Measurements from ENCODE around the gene RAP1GAP2.

RAP1GAP2 gene

GRCh38 chr17:2961446-2961845 is 165.2 kb downstream of the RAP1GAP2 start:
- Histone ChIP-seq H3K9ac (ENCODE audit: low read depth, low read length) (no peak overlapping the region), H3K4me1 (ENCODE audit: control insufficient read depth, insufficient read depth, low read length) (peaks cover 27% of the 10 kb centered on the region), H3K27ac (ENCODE audit: low read depth, low read length) (no peak overlapping the region), H3K36me3 (ENCODE audit: control insufficient read depth, insufficient read depth, low read length) (peaks cover 19% of the 10 kb centered on the region), H3K27me3 (ENCODE audit: control insufficient read depth, insufficient read depth, low read length) (no peaks in the 10 kb centered on the region), H3K9me3 (ENCODE audit: control insufficient read depth, insufficient read depth, low read length) (no peaks in the 10 kb centered on the region), H3K4me3 (ENCODE audit: low read depth, low read length) (no peak overlapping the region)

GRCh38 chr17:2962236-2962635 is 166.0 kb downstream of the RAP1GAP2 start:
- H3K36me3 ChIP-seq (ENCODE audit: control insufficient read depth, insufficient read depth, low read length) = peaks cover 20% of the 10 kb centered on the region
- H3K27me3 ChIP-seq (ENCODE audit: control insufficient read depth, insufficient read depth, low read length) = no peaks in the 10 kb centered on the region
- no peaks in the 10 kb centered on the region for H3K9me3 ChIP-seq (ENCODE audit: control insufficient read depth, insufficient read depth, low read length)
- no peak overlapping the region for H3K9ac ChIP-seq (ENCODE audit: low read depth, low read length)
- no peak overlapping the region for H3K27ac ChIP-seq (ENCODE audit: low read depth, low read length)
- no peak overlapping the region for H3K4me3 ChIP-seq (ENCODE audit: low read depth, low read length)
- peaks cover 25% of the 10 kb centered on the region for H3K4me1 ChIP-seq (ENCODE audit: control insufficient read depth, insufficient read depth, low read length)

DNA sequence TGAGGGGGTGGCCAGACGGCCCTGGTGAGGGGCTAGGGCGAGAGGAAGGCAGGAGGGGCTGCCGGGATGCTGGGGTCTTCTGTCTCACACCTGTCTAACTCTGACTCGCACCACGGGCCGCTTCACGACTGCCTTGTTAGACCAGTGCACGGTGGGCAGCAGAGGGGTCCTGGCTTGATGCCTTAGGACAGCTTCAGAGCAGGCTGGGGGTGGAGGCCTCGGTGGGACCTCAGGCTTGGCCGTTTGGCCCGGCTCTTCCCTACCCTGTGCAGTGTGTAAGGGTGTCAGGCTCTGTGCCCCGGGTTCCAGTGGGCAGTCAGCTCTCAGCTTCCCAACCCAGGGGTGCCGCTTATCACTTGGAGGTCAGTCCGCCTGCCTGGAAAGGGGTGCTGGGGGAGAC is 166.5 kb downstream of the RAP1GAP2 start:
- H3K9ac ChIP-seq (ENCODE audit: low read depth, low read length) = no peak overlapping the region

DNA sequence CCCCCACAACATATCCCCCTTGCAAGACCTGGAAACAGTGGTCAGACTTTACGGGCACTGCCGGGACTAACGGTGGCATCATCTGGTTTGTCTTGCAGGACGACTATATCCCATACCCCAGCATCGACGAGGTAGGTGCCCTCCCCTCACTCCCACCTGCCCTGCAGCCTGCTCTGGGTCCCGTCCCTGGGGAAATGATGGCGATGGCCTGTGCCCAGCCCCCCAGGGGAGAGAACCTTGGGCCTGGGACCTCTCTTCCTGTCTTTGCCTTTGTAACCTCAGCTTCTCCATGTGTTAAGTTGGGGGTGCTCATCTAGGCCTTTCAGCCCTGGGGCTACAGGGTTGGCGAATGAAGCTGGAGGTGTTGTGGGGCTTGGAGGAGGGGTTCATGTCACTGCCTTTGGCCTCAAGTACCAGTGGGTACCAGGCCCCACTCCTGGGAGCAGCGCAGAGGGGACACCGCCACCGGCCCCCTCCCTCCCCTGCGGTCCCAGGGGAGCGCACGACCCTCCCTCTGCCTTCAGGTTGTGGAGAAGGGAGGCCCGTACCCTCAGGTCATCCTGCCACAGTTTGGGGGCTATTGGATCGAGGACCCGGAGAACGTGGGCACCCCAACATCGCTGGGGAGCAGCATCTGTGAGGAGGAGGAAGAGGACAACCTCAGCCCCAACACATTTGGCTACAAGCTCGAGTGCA is 167.2 kb downstream of the RAP1GAP2 start:
- H3K9me3 ChIP-seq (ENCODE audit: control insufficient read depth, insufficient read depth, low read length) = no peaks in the 10 kb centered on the region
- peaks cover 13% of the 10 kb centered on the region for H3K4me1 ChIP-seq (ENCODE audit: control insufficient read depth, insufficient read depth, low read length)
- no peak overlapping the region for H3K9ac ChIP-seq (ENCODE audit: low read depth, low read length)
- H3K27ac ChIP-seq (ENCODE audit: low read depth, low read length) = no peak overlapping the region
- no peaks in the 10 kb centered on the region for H3K27me3 ChIP-seq (ENCODE audit: control insufficient read depth, insufficient read depth, low read length)
- no peak overlapping the region for H3K4me3 ChIP-seq (ENCODE audit: low read depth, low read length)
- peaks cover 30% of the 10 kb centered on the region for H3K36me3 ChIP-seq (ENCODE audit: control insufficient read depth, insufficient read depth, low read length)

More for the DNA sequence above, 166.5 kb downstream of the RAP1GAP2 start:
- Histone ChIP-seq H3K4me1 (ENCODE audit: control insufficient read depth, insufficient read depth, low read length) (peaks cover 20% of the 10 kb centered on the region), H3K27me3 (ENCODE audit: control insufficient read depth, insufficient read depth, low read length) (no peaks in the 10 kb centered on the region), H3K9me3 (ENCODE audit: control insufficient read depth, insufficient read depth, low read length) (no peaks in the 10 kb centered on the region), H3K27ac (ENCODE audit: low read depth, low read length) (no peak overlapping the region), H3K4me3 (ENCODE audit: low read depth, low read length) (no peak overlapping the region), H3K36me3 (ENCODE audit: control insufficient read depth, insufficient read depth, low read length) (peaks cover 25% of the 10 kb centered on the region)

DNA sequence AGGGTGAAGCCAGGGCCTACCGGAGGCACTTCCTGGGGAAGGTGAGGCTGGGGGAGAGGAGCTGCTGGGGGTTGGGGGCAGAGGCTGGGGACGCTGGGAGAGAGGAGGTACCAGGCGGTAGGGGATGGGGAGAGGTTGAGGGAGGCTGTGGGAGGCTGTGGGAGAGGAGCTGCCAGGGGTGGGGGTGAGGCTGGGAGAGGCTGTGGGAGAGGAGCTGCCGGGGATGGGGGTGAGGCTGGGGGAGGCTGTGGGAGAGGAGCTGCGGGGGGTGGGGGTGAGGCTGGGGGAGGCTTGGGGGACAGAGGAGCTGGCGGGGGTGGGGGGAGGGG is 167.8 kb downstream of the RAP1GAP2 start:
- no peak overlapping the region for H3K9ac ChIP-seq (ENCODE audit: low read depth, low read length)
- H3K36me3 ChIP-seq (ENCODE audit: control insufficient read depth, insufficient read depth, low read length) = peaks cover 30% of the 10 kb centered on the region
- H3K4me1 ChIP-seq (ENCODE audit: control insufficient read depth, insufficient read depth, low read length) = peaks cover 11% of the 10 kb centered on the region
- H3K27ac ChIP-seq (ENCODE audit: low read depth, low read length) = no peak overlapping the region
- H3K27me3 ChIP-seq (ENCODE audit: control insufficient read depth, insufficient read depth, low read length) = no peaks in the 10 kb centered on the region
- no peak overlapping the region for H3K4me3 ChIP-seq (ENCODE audit: low read depth, low read length)
- H3K9me3 ChIP-seq (ENCODE audit: control insufficient read depth, insufficient read depth, low read length) = no peaks in the 10 kb centered on the region

DNA sequence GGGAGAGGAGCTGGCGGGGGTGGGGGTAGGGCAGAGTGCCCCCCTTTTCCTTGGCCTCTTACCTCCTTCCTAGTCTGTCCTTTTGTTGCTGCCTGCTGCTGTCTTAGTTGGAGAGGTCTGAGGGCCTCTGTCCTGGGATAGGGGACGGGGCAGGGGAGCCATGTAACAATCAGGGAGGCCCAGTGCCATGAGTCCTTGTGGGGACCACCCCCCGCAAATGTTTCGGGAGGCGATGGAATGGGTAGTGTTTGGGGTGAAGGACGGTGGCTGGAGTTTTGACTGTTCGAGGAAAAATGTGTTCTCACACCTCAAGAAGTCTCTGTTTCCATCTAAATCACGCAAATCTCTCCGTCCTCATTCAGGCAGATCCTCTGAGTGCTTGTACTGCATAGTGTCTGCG is 168.1 kb downstream of the RAP1GAP2 start:
- Histone ChIP-seq H3K4me3 (ENCODE audit: low read depth, low read length) (no peak overlapping the region), H3K9ac (ENCODE audit: low read depth, low read length) (no peak overlapping the region), H3K27ac (ENCODE audit: low read depth, low read length) (no peak overlapping the region), H3K9me3 (ENCODE audit: control insufficient read depth, insufficient read depth, low read length) (no peaks in the 10 kb centered on the region), H3K36me3 (ENCODE audit: control insufficient read depth, insufficient read depth, low read length) (peaks cover 30% of the 10 kb centered on the region), H3K27me3 (ENCODE audit: control insufficient read depth, insufficient read depth, low read length) (no peaks in the 10 kb centered on the region), H3K4me1 (ENCODE audit: control insufficient read depth, insufficient read depth, low read length) (peaks cover 7% of the 10 kb centered on the region)

DNA sequence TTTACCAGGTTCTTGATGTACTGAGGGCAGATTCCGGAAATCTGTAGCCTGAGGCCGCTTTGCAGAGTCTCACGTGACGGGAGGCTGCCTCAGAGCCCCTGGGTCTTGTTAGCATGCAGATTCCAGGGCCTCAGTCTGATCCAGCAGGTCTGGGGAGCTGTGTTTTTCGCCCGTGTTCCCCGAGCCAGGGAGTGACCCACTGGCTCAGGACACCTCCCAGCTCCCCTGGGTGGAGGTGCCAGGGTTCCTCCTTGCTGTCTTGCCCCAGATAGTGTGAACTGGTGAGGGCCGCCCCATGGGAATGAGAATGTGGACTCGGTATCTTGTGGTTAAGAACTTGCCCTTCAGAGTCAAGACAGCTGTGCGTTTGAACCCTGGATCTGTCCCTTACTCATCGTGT is 168.6 kb downstream of the RAP1GAP2 start:
- Histone ChIP-seq H3K4me1 (ENCODE audit: control insufficient read depth, insufficient read depth, low read length) (peaks cover 4% of the 10 kb centered on the region; the same call in 1 of the 2 replicates), H3K27me3 (ENCODE audit: control insufficient read depth, insufficient read depth, low read length) (no peaks in the 10 kb centered on the region), H3K36me3 (ENCODE audit: control insufficient read depth, insufficient read depth, low read length) (peaks cover 30% of the 10 kb centered on the region), H3K9me3 (ENCODE audit: control insufficient read depth, insufficient read depth, low read length) (no peaks in the 10 kb centered on the region), H3K4me3 (ENCODE audit: low read depth, low read length) (no peak overlapping the region), H3K27ac (ENCODE audit: low read depth, low read length) (no peak overlapping the region), H3K9ac (ENCODE audit: low read depth, low read length) (no peak overlapping the region)

DNA sequence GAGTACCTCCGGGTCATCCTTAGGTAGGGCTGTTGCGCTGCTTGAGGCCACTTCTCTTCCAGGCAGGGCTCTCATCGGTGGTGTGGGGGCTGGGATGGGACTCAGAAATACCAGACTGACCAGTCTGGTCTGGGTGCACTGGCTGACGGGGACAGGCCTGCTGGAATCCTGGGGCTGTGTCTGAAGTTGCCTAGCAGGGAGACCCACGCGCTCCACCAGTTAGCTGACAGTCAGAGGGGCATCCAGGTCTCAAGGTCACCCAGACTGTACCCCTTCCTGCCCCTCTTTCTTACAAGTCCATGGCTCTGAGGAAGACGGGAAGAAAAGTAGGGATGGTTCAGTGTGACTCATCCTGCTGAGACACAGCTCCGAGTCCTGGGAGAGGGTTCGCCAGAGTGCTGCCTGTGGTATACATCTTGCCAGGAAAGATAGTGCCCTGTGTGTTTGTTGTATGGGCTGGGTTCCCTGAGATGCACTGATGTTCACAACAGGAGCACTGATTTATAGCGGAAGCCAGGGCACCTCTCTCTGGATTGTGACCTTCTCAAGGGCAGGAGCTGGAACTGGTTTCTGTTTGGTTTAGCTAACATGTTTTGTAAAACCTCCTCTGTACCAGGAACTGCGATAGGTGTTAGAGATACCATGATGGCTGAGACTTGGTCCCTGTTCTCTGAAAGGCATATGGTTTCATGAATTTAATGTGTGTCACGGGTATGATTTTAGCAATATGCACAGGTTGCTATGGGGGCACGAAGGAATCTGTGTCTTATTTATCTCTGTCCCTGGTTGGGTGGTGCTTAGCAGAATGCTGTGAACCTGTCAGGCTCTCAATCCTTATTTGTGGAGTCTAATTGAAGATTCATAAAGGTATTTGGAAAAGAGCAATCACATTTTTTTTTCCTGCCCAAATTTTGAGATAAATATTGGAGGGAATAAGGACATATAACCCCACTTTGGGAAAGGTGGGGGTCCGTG is 169.7 kb downstream of the RAP1GAP2 start:
- H3K27ac ChIP-seq (ENCODE audit: low read depth, low read length) = no peak overlapping the region

DNA sequence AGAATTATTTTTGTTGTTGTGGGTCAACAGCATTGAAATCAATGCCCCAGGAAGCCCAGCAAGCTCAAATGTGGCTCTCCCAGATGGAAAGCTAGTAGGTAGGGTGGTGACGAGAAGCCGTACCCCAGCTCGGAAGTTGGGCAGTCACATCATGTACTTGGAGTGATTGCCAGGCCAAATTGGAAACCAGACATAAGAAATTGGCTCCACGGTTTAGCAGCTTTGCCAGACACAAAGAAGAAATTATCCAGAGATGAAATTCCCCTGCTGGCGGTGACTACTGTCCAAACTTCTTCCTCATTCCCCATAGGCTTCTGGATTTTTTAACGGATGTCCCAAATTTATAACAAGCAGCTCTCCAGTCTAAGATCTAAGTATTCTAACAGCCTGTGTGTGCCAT is 171.3 kb downstream of the RAP1GAP2 start:
- peaks cover 24% of the 10 kb centered on the region for H3K36me3 ChIP-seq (ENCODE audit: control insufficient read depth, insufficient read depth, low read length)
- no peak overlapping the region for H3K9ac ChIP-seq (ENCODE audit: low read depth, low read length)
- no peaks in the 10 kb centered on the region for H3K27me3 ChIP-seq (ENCODE audit: control insufficient read depth, insufficient read depth, low read length)
- no peak overlapping the region for H3K27ac ChIP-seq (ENCODE audit: low read depth, low read length)
- H3K4me1 ChIP-seq (ENCODE audit: control insufficient read depth, insufficient read depth, low read length) = no peaks in the 10 kb centered on the region
- no peaks in the 10 kb centered on the region for H3K9me3 ChIP-seq (ENCODE audit: control insufficient read depth, insufficient read depth, low read length)
- no peak overlapping the region for H3K4me3 ChIP-seq (ENCODE audit: low read depth, low read length)

More for the DNA sequence above, 169.7 kb downstream of the RAP1GAP2 start:
- Histone ChIP-seq H3K4me1 (ENCODE audit: control insufficient read depth, insufficient read depth, low read length) (no peaks in the 10 kb centered on the region), H3K27me3 (ENCODE audit: control insufficient read depth, insufficient read depth, low read length) (no peaks in the 10 kb centered on the region), H3K4me3 (ENCODE audit: low read depth, low read length) (no peak overlapping the region), H3K9me3 (ENCODE audit: control insufficient read depth, insufficient read depth, low read length) (no peaks in the 10 kb centered on the region), H3K36me3 (ENCODE audit: control insufficient read depth, insufficient read depth, low read length) (peaks cover 30% of the 10 kb centered on the region), H3K9ac (ENCODE audit: low read depth, low read length) (no peak overlapping the region)

GRCh38 chr17:2971851-2972250 is 175.6 kb downstream of the RAP1GAP2 start:
- no peak overlapping the region for H3K4me3 ChIP-seq (ENCODE audit: low read depth, low read length)
- no peaks in the 10 kb centered on the region for H3K9me3 ChIP-seq (ENCODE audit: control insufficient read depth, insufficient read depth, low read length)
- no peaks in the 10 kb centered on the region for H3K27me3 ChIP-seq (ENCODE audit: control insufficient read depth, insufficient read depth, low read length)
- H3K9ac ChIP-seq (ENCODE audit: low read depth, low read length) = no peak overlapping the region
- H3K4me1 ChIP-seq (ENCODE audit: control insufficient read depth, insufficient read depth, low read length) = no peaks in the 10 kb centered on the region
- peaks cover 21% of the 10 kb centered on the region for H3K36me3 ChIP-seq (ENCODE audit: control insufficient read depth, insufficient read depth, low read length)
- no peak overlapping the region for H3K27ac ChIP-seq (ENCODE audit: low read depth, low read length)

DNA sequence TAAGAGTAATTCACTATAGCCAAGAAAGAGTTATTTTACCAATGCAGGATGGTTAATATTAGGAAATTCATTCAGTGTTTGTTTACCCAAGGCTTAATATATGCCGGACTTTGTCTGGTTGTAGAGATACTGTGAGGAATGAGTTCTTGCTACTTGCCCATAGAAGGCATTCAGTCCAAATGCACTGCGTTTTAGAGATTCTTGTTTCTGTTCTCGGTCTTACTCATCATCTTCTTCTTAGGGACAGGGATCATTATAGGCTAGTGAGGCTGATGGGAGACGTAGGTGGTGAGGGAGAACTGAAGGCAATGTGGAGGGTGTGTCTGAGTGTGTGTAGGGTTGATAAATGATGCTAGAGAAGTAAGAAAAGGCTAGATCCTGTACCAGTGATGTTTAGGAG is 176.5 kb downstream of the RAP1GAP2 start:
- Histone ChIP-seq H3K27me3 (ENCODE audit: control insufficient read depth, insufficient read depth, low read length) (no peaks in the 10 kb centered on the region), H3K9me3 (ENCODE audit: control insufficient read depth, insufficient read depth, low read length) (no peaks in the 10 kb centered on the region), H3K9ac (ENCODE audit: low read depth, low read length) (no peak overlapping the region), H3K27ac (ENCODE audit: low read depth, low read length) (no peak overlapping the region), H3K4me3 (ENCODE audit: low read depth, low read length) (no peak overlapping the region), H3K4me1 (ENCODE audit: control insufficient read depth, insufficient read depth, low read length) (no peaks in the 10 kb centered on the region), H3K36me3 (ENCODE audit: control insufficient read depth, insufficient read depth, low read length) (peaks cover 14% of the 10 kb centered on the region)
